Neural cell (in vitro differentiated cells): ENCODE measurements around the gene SLFNL1. TPM values are rescaled to one million over a fixed set of nuclear protein-coding genes. Genes with fewer than 3 reads are reported as not detected.

Source experiments
- H2AFZ ChIP-seq: fragments of 200-600, 300-800 bp; sonication (generic), shearing (Covaris generic); 2 replicates; pipeline ENCODE4 v1.6.0; 2014; ENCODE audit warnings: low read depth, mild to moderate bottlenecking, antibody characterized with exemption, low read length, moderate library complexity
- H3F3A ChIP-seq: fragments of 200-600 bp; shearing (Covaris generic); 2 replicates; pipeline ENCODE4 v1.6.1; 2016; ENCODE audit warnings: mild to moderate bottlenecking, moderate library complexity, mixed read lengths, antibody characterized with exemption, low read length; ENCODE audit not compliant: insufficient read depth, poor library complexity, severe bottlenecking
- H3K27ac ChIP-seq: fragments of 200-600, 300-800 bp; sonication (generic), shearing (Covaris generic); 2 replicates; pipeline ENCODE4 v1.5.1; 2014; ENCODE audit warnings: mild to moderate bottlenecking, low read length, moderate library complexity
- H3K27me3 ChIP-seq: fragments of 300-800, 200-600 bp; sonication (generic), shearing (Covaris generic); 2 replicates; pipeline ENCODE4 v1.6.0; 2014; ENCODE audit warnings: mild to moderate bottlenecking, low read depth, low read length, moderate library complexity; ENCODE audit not compliant: insufficient read depth
- H3K36me3 ChIP-seq: fragments of 300-800, 200-600 bp; sonication (generic), shearing (Covaris generic); 2 replicates; pipeline ENCODE4 v1.5.1; 2014; ENCODE audit warnings: mild to moderate bottlenecking, antibody characterized with exemption, low read length, moderate library complexity; ENCODE audit not compliant: insufficient read depth
- H3K4me2 ChIP-seq: fragments of 300-800, 200-600 bp; sonication (generic), shearing (Covaris generic); 2 replicates; pipeline ENCODE4 v1.6.0; 2014; ENCODE audit warnings: mild to moderate bottlenecking, low read length
- H3K4me3 ChIP-seq: fragments of 300-800, 200-600 bp; sonication (generic), shearing (Covaris generic); 2 replicates; pipeline ENCODE4 v1.5.1; 2014; ENCODE audit warnings: mild to moderate bottlenecking, low read length, moderate library complexity
- H3K79me2 ChIP-seq: fragments of 200-600 bp; shearing (Covaris generic); replicated peaks from 2 replicates; pipeline ENCODE4 v1.6.0; 2014; ENCODE audit warnings: mild to moderate bottlenecking, low read length, moderate library complexity; ENCODE audit not compliant: insufficient read depth
- H3K9ac ChIP-seq: fragments of 300-800, 200-600 bp; sonication (generic), shearing (Covaris generic); 2 replicates; pipeline ENCODE4 v1.6.1; 2016; ENCODE audit warnings: mild to moderate bottlenecking, low read length, mixed read lengths
- H3K9me2 ChIP-seq: fragments of 200-600 bp; shearing (Covaris generic); 2 replicates; pipeline ENCODE4 v1.6.1; 2016; ENCODE audit warnings: mild to moderate bottlenecking, low read length, mixed read lengths; ENCODE audit not compliant: insufficient read depth
- H3K9me3 ChIP-seq: fragments of 200-600, 300-800 bp; sonication (generic), shearing (Covaris generic); 2 replicates; pipeline ENCODE4 v1.6.1; 2016; ENCODE audit warnings: mild to moderate bottlenecking, mixed run types, low read length, moderate library complexity, mixed read lengths
- H4K20me1 ChIP-seq: fragments of 200-600 bp; shearing (Covaris generic); 2 replicates; pipeline ENCODE4 v1.6.1; 2016; ENCODE audit warnings: mild to moderate bottlenecking, mixed run types; ENCODE audit not compliant: insufficient read depth
- CTCF ChIP-seq: fragments of 450-650 bp; IDR thresholded peaks from 2 replicates; pipeline ENCODE4 v1.5.1; 2014; ENCODE audit warnings: antibody characterized with exemption, mild to moderate bottlenecking, moderate library complexity; ENCODE audit not compliant: poor library complexity, severe bottlenecking
- EP300 ChIP-seq: fragments of 450-650 bp; conservative IDR thresholded peaks from 2 replicates; pipeline ENCODE4 v1.6.1; 2014; ENCODE audit warnings: antibody characterized with exemption, mild to moderate bottlenecking, moderate library complexity; ENCODE audit not compliant: poor library complexity, severe bottlenecking
- EZH2 ChIP-seq: fragments of 200-600, 300-800 bp; shearing (Covaris generic), sonication (generic); IDR thresholded peaks from 2 replicates; pipeline ENCODE4 v1.6.1; 2014; ENCODE audit warnings: antibody characterized with exemption, low read length, borderline replicate concordance, mild to moderate bottlenecking; ENCODE audit not compliant: insufficient read depth, poor library complexity, severe bottlenecking
- MXI1 ChIP-seq: fragments of 450-650 bp; conservative IDR thresholded peaks from 2 replicates; pipeline ENCODE4 v1.6.1; 2014; ENCODE audit warnings: antibody characterized with exemption, mild to moderate bottlenecking; ENCODE audit not compliant: poor library complexity, severe bottlenecking
- POLR2AphosphoS5 ChIP-seq: IDR thresholded peaks from 2 replicates; pipeline ENCODE4 v1.6.1; 2012
- RAD21 ChIP-seq: fragments of 450-650 bp; conservative IDR thresholded peaks from 2 replicates; pipeline ENCODE4 v1.6.1; 2014; ENCODE audit warnings: antibody characterized with exemption, mild to moderate bottlenecking, moderate library complexity
- REST ChIP-seq: IDR thresholded peaks from 2 replicates; pipeline ENCODE4 v1.6.1; 2012; ENCODE audit warnings: borderline replicate concordance
- SMC3 ChIP-seq: fragments of 450-650 bp; conservative IDR thresholded peaks from 2 replicates; pipeline ENCODE4 v1.6.1; 2014; ENCODE audit warnings: antibody characterized with exemption, mild to moderate bottlenecking, moderate library complexity; ENCODE audit not compliant: poor library complexity
- TAF1 ChIP-seq: IDR thresholded peaks from 2 replicates; pipeline ENCODE4 v1.6.1; 2012; ENCODE audit warnings: low read depth
- polyA plus RNA-seq: library from polyadenylated mRNA; depleted of rRNA; stranded (reverse); fragments of >200 nt; gene quantifications from 2 replicates; pipeline ENCODE4 v1.2.3, GENCODE V29; 2014

Gene SLFNL1
- polyA plus RNA-seq, 1 donor from 2014 or later: 0.26 TPM

- TF ChIP-seq TAF1: no peak
- TF ChIP-seq MXI1: no peak
- no peak for TF ChIP-seq REST
- TF ChIP-seq SMC3: no peak
- TF ChIP-seq CTCF: no peak
- TF ChIP-seq POLR2AphosphoS5: no peak
- no peak for TF ChIP-seq RAD21
- no peak for TF ChIP-seq EP300
- TF ChIP-seq EZH2: no peak
- Histone ChIP-seq H2AFZ (no peak overlapping the region), H3K9ac (no peak overlapping the region), H3K4me3 (no peak overlapping the region), H3K9me2 (no peaks in the 10 kb centered on the region), H3K9me3 (no peaks in the 10 kb centered on the region), H4K20me1 (no peaks in the 10 kb centered on the region), H3K4me2 (no peak overlapping the region), H3K27me3 (no peaks in the 10 kb centered on the region), H3K27ac (no peak overlapping the region), H3F3A (no peaks in the 10 kb centered on the region), H3K79me2 (no peaks in the 10 kb centered on the region), H3K36me3 (peaks cover 9% of the 10 kb centered on the region)
Observed at GRCh38 chr1:41038110-41038509, 16.6 kb upstream of the SLFNL1 start.

GRCh38 chr1:41037116-41037903 lies 15.8 kb upstream of the SLFNL1 start:
- H3K4me3 ChIP-seq: no peak overlapping the region
- H3K9me2 ChIP-seq: no peaks in the 10 kb centered on the region
- no peak overlapping the region for H3K9ac ChIP-seq
- peaks cover 11% of the 10 kb centered on the region for H3K36me3 ChIP-seq
- TF ChIP-seq RAD21 (no peak), EP300 (no peak), EZH2 (no peak), REST (no peak), MXI1 (no peak), TAF1 (no peak)
- no peaks in the 10 kb centered on the region for H3F3A ChIP-seq
- no peak overlapping the region for H3K27ac ChIP-seq
- H3K4me2 ChIP-seq: no peak overlapping the region
- no peaks in the 10 kb centered on the region for H3K27me3 ChIP-seq
- H3K9me3 ChIP-seq: no peaks in the 10 kb centered on the region
- H2AFZ ChIP-seq: no peak overlapping the region
- H4K20me1 ChIP-seq: no peaks in the 10 kb centered on the region
- H3K79me2 ChIP-seq: no peaks in the 10 kb centered on the region
